ENCODE measurements around the gene MCOLN2.

DNA sequence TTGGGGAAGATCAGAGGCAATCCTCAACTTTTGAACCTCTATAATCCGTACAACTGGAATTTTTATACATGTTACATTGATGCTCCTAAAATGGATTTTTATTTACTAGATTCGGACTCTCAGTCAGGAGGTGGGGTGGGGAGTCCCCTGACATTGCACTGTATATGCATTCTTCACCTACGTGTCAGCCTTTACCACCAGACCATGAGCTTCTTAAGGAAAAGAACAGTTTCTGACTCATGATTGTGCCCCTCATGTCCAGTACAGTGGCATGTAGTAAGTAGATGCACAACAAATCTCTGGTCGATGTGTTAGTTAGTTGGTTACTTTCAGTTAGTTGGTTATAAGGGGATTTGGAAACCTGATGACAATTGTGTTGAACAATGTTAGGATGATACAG is 119.3 kb downstream of the MCOLN2 start:
- TF ChIP-seq, protein P1, sequence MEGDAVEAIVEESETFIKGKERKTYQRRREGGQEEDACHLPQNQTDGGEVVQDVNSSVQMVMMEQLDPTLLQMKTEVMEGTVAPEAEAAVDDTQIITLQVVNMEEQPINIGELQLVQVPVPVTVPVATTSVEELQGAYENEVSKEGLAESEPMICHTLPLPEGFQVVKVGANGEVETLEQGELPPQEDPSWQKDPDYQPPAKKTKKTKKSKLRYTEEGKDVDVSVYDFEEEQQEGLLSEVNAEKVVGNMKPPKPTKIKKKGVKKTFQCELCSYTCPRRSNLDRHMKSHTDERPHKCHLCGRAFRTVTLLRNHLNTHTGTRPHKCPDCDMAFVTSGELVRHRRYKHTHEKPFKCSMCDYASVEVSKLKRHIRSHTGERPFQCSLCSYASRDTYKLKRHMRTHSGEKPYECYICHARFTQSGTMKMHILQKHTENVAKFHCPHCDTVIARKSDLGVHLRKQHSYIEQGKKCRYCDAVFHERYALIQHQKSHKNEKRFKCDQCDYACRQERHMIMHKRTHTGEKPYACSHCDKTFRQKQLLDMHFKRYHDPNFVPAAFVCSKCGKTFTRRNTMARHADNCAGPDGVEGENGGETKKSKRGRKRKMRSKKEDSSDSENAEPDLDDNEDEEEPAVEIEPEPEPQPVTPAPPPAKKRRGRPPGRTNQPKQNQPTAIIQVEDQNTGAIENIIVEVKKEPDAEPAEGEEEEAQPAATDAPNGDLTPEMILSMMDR (CRISPR knock-in tag; IDR thresholded peaks at IDR 0.05), result no peak
- TF ChIP-seq, protein P2, sequence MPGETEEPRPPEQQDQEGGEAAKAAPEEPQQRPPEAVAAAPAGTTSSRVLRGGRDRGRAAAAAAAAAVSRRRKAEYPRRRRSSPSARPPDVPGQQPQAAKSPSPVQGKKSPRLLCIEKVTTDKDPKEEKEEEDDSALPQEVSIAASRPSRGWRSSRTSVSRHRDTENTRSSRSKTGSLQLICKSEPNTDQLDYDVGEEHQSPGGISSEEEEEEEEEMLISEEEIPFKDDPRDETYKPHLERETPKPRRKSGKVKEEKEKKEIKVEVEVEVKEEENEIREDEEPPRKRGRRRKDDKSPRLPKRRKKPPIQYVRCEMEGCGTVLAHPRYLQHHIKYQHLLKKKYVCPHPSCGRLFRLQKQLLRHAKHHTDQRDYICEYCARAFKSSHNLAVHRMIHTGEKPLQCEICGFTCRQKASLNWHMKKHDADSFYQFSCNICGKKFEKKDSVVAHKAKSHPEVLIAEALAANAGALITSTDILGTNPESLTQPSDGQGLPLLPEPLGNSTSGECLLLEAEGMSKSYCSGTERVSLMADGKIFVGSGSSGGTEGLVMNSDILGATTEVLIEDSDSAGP (CRISPR knock-in tag; IDR thresholded peaks at IDR 0.05; ENCODE audit: borderline replicate concordance), result no peak
- TF ChIP-seq EP300 (IDR thresholded peaks at IDR 0.05; ENCODE audit: low read depth in 2 of 2, low read length in 2 of 2) (no peak), EP300 (CRISPR knock-in tag; IDR thresholded peaks at IDR 0.05; ENCODE audit: borderline replicate concordance) (no peak)

Measured in HepG2 (cell line).